ENCODE measurements around the gene MUC12.

DNA sequence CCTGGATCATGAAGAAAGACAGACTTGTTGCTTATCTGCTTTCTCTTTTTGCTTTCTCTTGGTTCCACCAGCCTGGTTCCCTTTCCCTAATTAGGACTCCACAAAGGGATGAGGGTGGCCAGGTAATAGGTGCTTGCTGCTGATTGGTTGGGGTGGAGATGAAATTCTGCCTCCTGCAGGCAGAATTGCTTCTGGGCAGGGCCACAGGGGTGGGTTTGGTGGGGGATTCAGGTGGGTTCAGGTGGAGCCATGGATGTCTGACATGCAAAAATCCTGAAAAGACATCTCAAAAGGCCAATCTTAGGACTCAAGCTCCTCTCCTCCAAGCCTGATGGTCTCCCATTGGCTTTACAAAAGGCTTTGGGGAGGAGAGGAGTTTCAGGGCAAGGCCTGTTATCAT lies 48.3 kb upstream of the MUC12 start:
- TF ChIP-seq EZH2 (IDR thresholded peaks at IDR 0.05) (no peak), POLR2AphosphoS5 (IDR thresholded peaks at IDR 0.05; ENCODE audit: borderline replicate concordance, low read depth, low read length) (no peak)

All from SK-N-MC (cell line).